Measurements from ENCODE around the gene TAAR2. TPM values are rescaled to one million over a fixed set of nuclear protein-coding genes. Genes with fewer than 3 reads are reported as not detected.

The TAAR2 gene
- not detected in 3 replicates for polyA plus RNA-seq
- polyA plus RNA-seq (2011; ENCODE audit: low read depth) = not detected
- not detected in 2 replicates for polyA plus RNA-seq (2011; cell fraction: cytosol; rRNA removed)
- polyA plus RNA-seq (2011; cell fraction: nucleus; rRNA removed) = not detected in 2 replicates
- not detected in 2 replicates for polyA plus RNA-seq (2012; ENCODE audit: low replicate concordance)
- not detected in 3 replicates for polyA minus RNA-seq
- polyA minus RNA-seq (2011; cell fraction: cytosol; rRNA and poly(A)+ RNA removed) = not detected
- polyA minus RNA-seq (2011; cell fraction: nucleus; rRNA and poly(A)+ RNA removed) = not detected in 2 replicates

- Histone ChIP-seq H3K4me3 (ENCODE audit: control insufficient read depth in 2 of 3, extremely low read depth in 1 of 3, insufficient read depth in 2 of 3, low read depth in 1 of 3, low read length in 3 of 3) (no peak within 1 kb of the TSS), H3K27me3 (ENCODE audit: control insufficient read depth, extremely low read depth, insufficient read depth, low read length) (no peaks in the 10 kb centered on the region), H3K27ac (ENCODE audit: control insufficient read depth, insufficient read depth, low read length) (no peak within 1 kb of the TSS), H3K4me1 (ENCODE audit: control insufficient read depth, extremely low read depth, insufficient read depth, low read length) (no peaks in the 10 kb centered on the region), H3K9me3 (ENCODE audit: control insufficient read depth, low read depth, low read length) (no peaks in the 10 kb centered on the region), H3K36me3 (ENCODE audit: control insufficient read depth in 2 of 2, extremely low read depth in 1 of 2, insufficient read depth in 2 of 2, low read length in 2 of 2) (no peaks in the 10 kb centered on the region), H2AFZ (ENCODE audit: control insufficient read depth, low read length) (no peak within 1 kb of the TSS), H3K4me2 (ENCODE audit: control insufficient read depth, extremely low read depth, insufficient read depth, low read depth, low read length) (no peak within 1 kb of the TSS), H3K9ac (ENCODE audit: control insufficient read depth, extremely low read depth, insufficient read depth, low read length) (no peak within 1 kb of the TSS), H3K79me2 (ENCODE audit: control insufficient read depth, insufficient read depth, low read length) (no peaks in the 10 kb centered on the region), H4K20me1 (ENCODE audit: control insufficient read depth, extremely low read depth, insufficient read depth, low read length) (no peaks in the 10 kb centered on the region), H3K9me1 (ENCODE audit: control insufficient read depth, extremely low read depth, insufficient read depth, low read length) (no peaks in the 10 kb centered on the region)
- TF ChIP-seq EZH2 (IDR thresholded peaks at IDR 0.05; ENCODE audit: low read length) (no peak), CTCF (optimal IDR thresholded peaks at IDR 0.05 in 1 of 3, IDR thresholded peaks at IDR 0.05 in 1 of 3, conservative IDR thresholded peaks at IDR 0.05 in 1 of 3; ENCODE audit: extremely low read depth in 1 of 3, insufficient read depth in 2 of 3, low read length in 3 of 3) (no peak)
- no peak for FAIRE-seq
- no peak for DNase-seq (ENCODE audit: low read depth, low spot score)
- dilution Hi-C loops (cut with MboI; ENCODE audit: extremely low pct_ligation_motif_present, low sequenced_read_pairs) = no loop called here
These were observed at the start of gene TAAR2 for GRCh38 chr6:132624175-132624574. Gene TAAR2 (minus strand): TSS chr6:132624275. CDS start chr6:132624275, 0 bp downstream.

GRCh38 chr6:132673376-132674094 is 49.5 kb upstream of the TAAR2 start:
- FAIRE-seq = no peak
- DNase-seq (ENCODE audit: low read depth, low spot score) = no peak

More at GRCh38 chr6:132673376-132674094, 49.5 kb upstream of the TAAR2 start:
- no peak overlapping the region for H2AFZ ChIP-seq (ENCODE audit: control insufficient read depth, low read length)
- no peak overlapping the region for H3K9ac ChIP-seq (ENCODE audit: control insufficient read depth, extremely low read depth, insufficient read depth, low read length)
- H3K79me2 ChIP-seq (ENCODE audit: control insufficient read depth, insufficient read depth, low read length) = no peaks in the 10 kb centered on the region
- no peaks in the 10 kb centered on the region for H3K9me3 ChIP-seq (ENCODE audit: control insufficient read depth, low read depth, low read length)
- dilution Hi-C loops (cut with MboI; ENCODE audit: extremely low pct_ligation_motif_present, low sequenced_read_pairs) = no loop called here
- no peak overlapping the region for H3K27ac ChIP-seq (ENCODE audit: control insufficient read depth, insufficient read depth, low read length)
- TF ChIP-seq CTCF (optimal IDR thresholded peaks at IDR 0.05 in 1 of 3, IDR thresholded peaks at IDR 0.05 in 1 of 3, conservative IDR thresholded peaks at IDR 0.05 in 1 of 3; ENCODE audit: extremely low read depth in 1 of 3, insufficient read depth in 2 of 3, low read length in 3 of 3) = no peak
- H3K36me3 ChIP-seq (ENCODE audit: control insufficient read depth in 2 of 2, extremely low read depth in 1 of 2, insufficient read depth in 2 of 2, low read length in 2 of 2) = no peaks in the 10 kb centered on the region
- no peaks in the 10 kb centered on the region for H3K9me1 ChIP-seq (ENCODE audit: control insufficient read depth, extremely low read depth, insufficient read depth, low read length)
- H3K4me2 ChIP-seq (ENCODE audit: control insufficient read depth, extremely low read depth, insufficient read depth, low read depth, low read length) = no peak overlapping the region
- no peaks in the 10 kb centered on the region for H3K4me1 ChIP-seq (ENCODE audit: control insufficient read depth, extremely low read depth, insufficient read depth, low read length)
- no peaks in the 10 kb centered on the region for H4K20me1 ChIP-seq (ENCODE audit: control insufficient read depth, extremely low read depth, insufficient read depth, low read length)
- H3K27me3 ChIP-seq (ENCODE audit: control insufficient read depth, extremely low read depth, insufficient read depth, low read length) = no peaks in the 10 kb centered on the region
- no peak overlapping the region for H3K4me3 ChIP-seq (ENCODE audit: control insufficient read depth in 2 of 3, extremely low read depth in 1 of 3, insufficient read depth in 2 of 3, low read depth in 1 of 3, low read length in 3 of 3)

Measured in keratinocyte (primary cell).